PC-3 (cell line): Measurements from ENCODE around the gene CYP27A1. TPM values are rescaled to one million over a fixed set of nuclear protein-coding genes. Genes with fewer than 3 reads are reported as not detected.
"Not testable (repeated sequence)": the region's sequence is repeated elsewhere in the genome, so short reads cannot be mapped to it uniquely, and the experiment has no call there.

Experiments
- ATAC-seq: fragments of 200-7000 bp; cut with Tn5 transposase; 2 replicates; pipeline ENCODE4 v1.9.1; 2020; ENCODE audit warnings: mild to moderate bottlenecking, moderate library complexity
- BruUV-seq: library from RNA; stranded (reverse); fragments of 400-500 nt; replicated peaks from 2 replicates; lab custom pipeline; 2021; lab: Mats Ljungman, UMichigan
- CTCF ChIA-PET: fragments of 300-600 bp; sonication (Branson Sonifier 250); formaldehyde crosslinking; loops from one replicate; lab custom pipeline; 2022; ENCODE audit warnings: antibody characterized with exemption; lab: Charles Lee
- POLR2A ChIA-PET: fragments of 300-600 bp; sonication (Branson Sonifier 250); formaldehyde crosslinking; loops from one replicate; lab custom pipeline; 2022; ENCODE audit warnings: antibody characterized with exemption; ENCODE audit not compliant: unreplicated experiment; lab: Charles Lee
- DNase-seq: peaks from one replicate; pipeline ENCODE4 v3.0.0-alpha.2; 2015
- H2AFZ ChIP-seq: fragments of 300-600 bp; sonication (generic); 2 replicates; pipeline ENCODE4 v1.6.0; 2016; ENCODE audit warnings: antibody characterized with exemption, low read length
- H3F3A ChIP-seq: fragments of 300-600 bp; sonication (generic); one replicate; pipeline ENCODE4 v1.6.0; 2017; ENCODE audit warnings: antibody characterized with exemption, low read length, control low read depth, mild to moderate bottlenecking; ENCODE audit not compliant: unreplicated experiment
- H3K27ac ChIP-seq: fragments of 300-600 bp; sonication (generic); 2 replicates; pipeline ENCODE4 v1.5.1; 2016; ENCODE audit warnings: mild to moderate bottlenecking, low read length
- H3K27me3 ChIP-seq: fragments of 300-600 bp; sonication (generic); 2 replicates; pipeline ENCODE4 v1.6.1; 2016; ENCODE audit warnings: low read length, mixed read lengths
- H3K36me3 ChIP-seq: fragments of 300-600 bp; sonication (generic); 2 replicates; pipeline ENCODE4 v1.6.1; 2016; ENCODE audit warnings: low read depth, mixed run types, low read length, mixed read lengths
- H3K4me1 ChIP-seq: fragments of 300-600 bp; sonication (generic); 2 replicates; pipeline ENCODE4 v1.5.1; 2016; ENCODE audit warnings: low read length; ENCODE audit not compliant: insufficient read depth
- H3K4me2 ChIP-seq: fragments of 300-600 bp; sonication (generic); 2 replicates; pipeline ENCODE4 v1.6.0; 2016; ENCODE audit warnings: low read length
- H3K4me3 ChIP-seq: fragments of 300-600 bp; sonication (generic); 2 replicates; pipeline ENCODE4 v1.5.1; 2016; ENCODE audit warnings: mild to moderate bottlenecking, low read length, mixed read lengths
- H3K79me2 ChIP-seq: fragments of 300-600 bp; sonication (generic); 2 replicates; pipeline ENCODE4 v1.6.1; 2017; ENCODE audit warnings: low read length, mixed read lengths
- H3K9ac ChIP-seq: fragments of 300-600 bp; sonication (generic); 2 replicates; pipeline ENCODE4 v1.6.0; 2016; ENCODE audit warnings: mild to moderate bottlenecking, low read length
- H3K9me2 ChIP-seq: fragments of 300-600 bp; sonication (generic); replicated peaks from 2 replicates; pipeline ENCODE4 v1.6.1; 2016; ENCODE audit warnings: mixed run types, low read length, mixed read lengths
- H3K9me3 ChIP-seq: fragments of 300-600 bp; sonication (generic); 2 replicates; pipeline ENCODE4 v1.6.1; 2016; ENCODE audit warnings: low read length, mixed read lengths
- H4K20me1 ChIP-seq: fragments of 300-600 bp; sonication (generic); 2 replicates; pipeline ENCODE4 v1.6.1; 2016; ENCODE audit warnings: low read length, mixed read lengths
- EZH2 ChIP-seq: fragments of 300-600 bp; sonication (generic); IDR thresholded peaks from one replicate; pipeline ENCODE4 v1.6.1; 2017; ENCODE audit warnings: antibody characterized with exemption, mild to moderate bottlenecking, low read length; ENCODE audit not compliant: unreplicated experiment
- EZH2phosphoT487 ChIP-seq: fragments of 300-600 bp; sonication (generic); IDR thresholded peaks from 2 replicates; pipeline ENCODE4 v1.6.1; 2018; ENCODE audit warnings: mild to moderate bottlenecking, antibody characterized with exemption, low read length, borderline replicate concordance
- intact Hi-C: fragments of 100-400 bp; cut with micrococcal nuclease; formaldehyde crosslinking; loops from 2 replicates; pipeline ENCODE4 v1.9.0; 2023
- total RNA-seq: library from RNA; depleted of rRNA; stranded (reverse); fragments of >200 nt; gene quantifications from 2 replicates; pipeline ENCODE4 v1.2.3, GENCODE V29; 2014
- TF ChIP-seq, protein P1 (sequence below): fragments of 300-600 bp; sonication (generic); conservative IDR thresholded peaks from 2 replicates; pipeline ENCODE4 v1.5.1; 2017; ENCODE audit warnings: antibody characterized with exemption, low read depth, mild to moderate bottlenecking, low read length

The CYP27A1 gene
- total RNA-seq, 1 experiment from 2014 or later = 6.0 TPM

GRCh38 chr2:218756599-218757377, 25.2 kb upstream of the CYP27A1 start:
- Histone ChIP-seq H3K9me2 (no peaks in the 10 kb centered on the region), H3K9ac (no peak overlapping the region), H3K36me3 (peaks cover 44% of the 10 kb centered on the region; the same call in 1 of the 2 replicates), H3K4me2 (no peak overlapping the region), H3K4me3 (no peak overlapping the region), H4K20me1 (no peaks in the 10 kb centered on the region), H3K27ac (no peak overlapping the region), H3K4me1 (no peaks in the 10 kb centered on the region), H3K27me3 (no peaks in the 10 kb centered on the region), H3F3A (no peaks in the 10 kb centered on the region), H3K9me3 (no peaks in the 10 kb centered on the region), H3K79me2 (no peaks in the 10 kb centered on the region), H2AFZ (no peak overlapping the region)
- ChIA-PET POLR2A (no interaction called here), CTCF (no interaction called here)
- DNase-seq (no peak), ATAC-seq (no peak)
- no TSS peak for BruUV-seq
- intact Hi-C loops = no loop called here
- TF ChIP-seq, protein P1, sequence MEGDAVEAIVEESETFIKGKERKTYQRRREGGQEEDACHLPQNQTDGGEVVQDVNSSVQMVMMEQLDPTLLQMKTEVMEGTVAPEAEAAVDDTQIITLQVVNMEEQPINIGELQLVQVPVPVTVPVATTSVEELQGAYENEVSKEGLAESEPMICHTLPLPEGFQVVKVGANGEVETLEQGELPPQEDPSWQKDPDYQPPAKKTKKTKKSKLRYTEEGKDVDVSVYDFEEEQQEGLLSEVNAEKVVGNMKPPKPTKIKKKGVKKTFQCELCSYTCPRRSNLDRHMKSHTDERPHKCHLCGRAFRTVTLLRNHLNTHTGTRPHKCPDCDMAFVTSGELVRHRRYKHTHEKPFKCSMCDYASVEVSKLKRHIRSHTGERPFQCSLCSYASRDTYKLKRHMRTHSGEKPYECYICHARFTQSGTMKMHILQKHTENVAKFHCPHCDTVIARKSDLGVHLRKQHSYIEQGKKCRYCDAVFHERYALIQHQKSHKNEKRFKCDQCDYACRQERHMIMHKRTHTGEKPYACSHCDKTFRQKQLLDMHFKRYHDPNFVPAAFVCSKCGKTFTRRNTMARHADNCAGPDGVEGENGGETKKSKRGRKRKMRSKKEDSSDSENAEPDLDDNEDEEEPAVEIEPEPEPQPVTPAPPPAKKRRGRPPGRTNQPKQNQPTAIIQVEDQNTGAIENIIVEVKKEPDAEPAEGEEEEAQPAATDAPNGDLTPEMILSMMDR = no peak
- TF ChIP-seq EZH2 (no peak), EZH2phosphoT487 (no peak)

DNA sequence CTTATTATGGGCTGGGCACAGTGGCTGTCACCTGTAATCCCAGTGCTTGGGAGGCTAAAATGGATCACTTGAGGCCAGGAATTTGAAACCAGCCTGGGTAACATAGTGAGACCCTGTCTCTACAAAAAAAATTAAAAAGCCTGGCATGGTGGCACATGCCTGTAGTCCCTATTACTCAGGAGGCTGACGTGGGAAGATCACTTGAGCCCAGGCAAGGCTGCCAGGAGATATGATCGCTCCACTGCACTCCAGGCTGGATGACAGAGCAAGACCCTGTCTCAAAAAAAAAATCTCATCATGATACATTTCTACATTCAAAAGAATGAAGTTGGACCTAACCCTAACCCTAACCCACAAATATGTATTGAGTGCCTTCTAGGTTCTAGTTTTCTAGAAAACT, 20.2 kb upstream of the CYP27A1 start:
- no peak overlapping the region for H2AFZ ChIP-seq
- H4K20me1 ChIP-seq = no peaks in the 10 kb centered on the region
- intact Hi-C loops = no loop called here
- no peaks in the 10 kb centered on the region for H3K27me3 ChIP-seq
- no peaks in the 10 kb centered on the region for H3K79me2 ChIP-seq
- ChIA-PET POLR2A (no interaction called here), CTCF (no interaction called here)
- no peak overlapping the region for H3K4me3 ChIP-seq
- no peak overlapping the region for H3K4me2 ChIP-seq
- H3K27ac ChIP-seq = no peak overlapping the region
- no peaks in the 10 kb centered on the region for H3F3A ChIP-seq
- DNase-seq = no peak
- no peaks in the 10 kb centered on the region for H3K9me3 ChIP-seq
- peaks cover 5% of the 10 kb centered on the region; the same call in 1 of the 2 replicates for H3K36me3 ChIP-seq
- H3K4me1 ChIP-seq = no peaks in the 10 kb centered on the region
- no peak for ATAC-seq
- TF ChIP-seq, protein P1 = no peak
- TF ChIP-seq EZH2phosphoT487 (no peak), EZH2 (no peak)
- H3K9ac ChIP-seq = no peak overlapping the region
- no peaks in the 10 kb centered on the region for H3K9me2 ChIP-seq
- BruUV-seq = no TSS peak

- H3K9me2 ChIP-seq, BruUV-seq, H3K4me2 ChIP-seq, H3K9ac ChIP-seq, H3K27ac ChIP-seq, CTCF ChIA-PET, H3K4me1 ChIP-seq, H2AFZ ChIP-seq, H3K4me3 ChIP-seq, intact Hi-C loops, ATAC-seq, H3K27me3 ChIP-seq, H3F3A ChIP-seq, DNase-seq, H4K20me1 ChIP-seq, H3K79me2 ChIP-seq, POLR2A ChIA-PET: not testable (repeated sequence)
- peaks cover 12% of the 10 kb centered on the region; the same call in 1 of the 2 replicates for H3K9me3 ChIP-seq
- peaks cover 17% of the 10 kb centered on the region; the same call in 1 of the 2 replicates for H3K36me3 ChIP-seq
These were observed 9.2 kb upstream of the CYP27A1 start for GRCh38 chr2:218772759-218773158.
